H9 (cell line): ENCODE measurements around the gene SDC4. TPM values are rescaled to one million over a fixed set of nuclear protein-coding genes. Genes with fewer than 3 reads are reported as not detected.

Source experiments
- DNase-seq: peaks from one replicate; pipeline ENCODE4 v3.0.0-alpha.2; 2017
- H2AFZ ChIP-seq: one replicate; pipeline ENCODE4 v1.6.1; 2013; ENCODE audit warnings: mild to moderate bottlenecking, low read length, control low read depth, moderate library complexity
- H2AK5ac ChIP-seq: 2 replicates; pipeline ENCODE4 v1.6.1; 2013; ENCODE audit warnings: low read length, control low read depth, mixed read lengths; ENCODE audit not compliant: insufficient read length
- H2BK120ac ChIP-seq: one replicate; pipeline ENCODE4 v1.6.1; 2013; ENCODE audit warnings: low read depth, mild to moderate bottlenecking, low read length, control low read depth, inconsistent platforms; ENCODE audit not compliant: poor library complexity, severe bottlenecking
- H2BK12ac ChIP-seq: 2 replicates; pipeline ENCODE4 v1.6.1; 2013; ENCODE audit warnings: low read length, control low read depth, mixed read lengths, low read depth; ENCODE audit not compliant: insufficient read length
- H2BK15ac ChIP-seq: 2 replicates; pipeline ENCODE4 v1.6.1; 2013; ENCODE audit warnings: low read depth, low read length, control low read depth
- H2BK20ac ChIP-seq: one replicate; pipeline ENCODE4 v1.6.1; 2013; ENCODE audit warnings: low read depth, mild to moderate bottlenecking, low read length, control low read depth, inconsistent platforms; ENCODE audit not compliant: poor library complexity, severe bottlenecking
- H2BK5ac ChIP-seq: 2 replicates; pipeline ENCODE4 v1.6.1; 2013; ENCODE audit warnings: low read length, control low read depth, mixed read lengths; ENCODE audit not compliant: insufficient read length
- H3K14ac ChIP-seq: 2 replicates; pipeline ENCODE4 v1.6.1; 2013; ENCODE audit warnings: low read length, control low read depth; ENCODE audit not compliant: insufficient read depth
- H3K18ac ChIP-seq: 2 replicates; pipeline ENCODE4 v1.6.1; 2013; ENCODE audit warnings: low read depth, mild to moderate bottlenecking, mixed read lengths, low read length, control low read depth; ENCODE audit not compliant: insufficient read length
- H3K23ac ChIP-seq: 2 replicates; pipeline ENCODE4 v1.6.1; 2013; ENCODE audit warnings: low read length, control low read depth, mixed read lengths, low read depth; ENCODE audit not compliant: insufficient read length
- H3K23me2 ChIP-seq: 2 replicates; pipeline ENCODE4 v1.6.1; 2013; ENCODE audit warnings: low read depth, mild to moderate bottlenecking, mixed read lengths, low read length, control low read depth; ENCODE audit not compliant: insufficient read length, poor library complexity, severe bottlenecking
- H3K27ac ChIP-seq: 2 replicates; pipeline ENCODE4 v1.5.1; 2013; ENCODE audit warnings: low read length, control low read depth, mixed read lengths, low read depth; ENCODE audit not compliant: insufficient read length
- H3K27me3 ChIP-seq: 2 replicates; pipeline ENCODE4 v1.6.1; 2013; ENCODE audit warnings: low read length, control low read depth, inconsistent platforms; ENCODE audit not compliant: insufficient read depth
- H3K4ac ChIP-seq: 2 replicates; pipeline ENCODE4 v1.6.1; 2013; ENCODE audit warnings: low read depth, mild to moderate bottlenecking, control low read depth, inconsistent platforms, low read length, moderate library complexity
- H3K4me1 ChIP-seq: 2 replicates; pipeline ENCODE4 v1.6.1; 2013; ENCODE audit warnings: low read length, control low read depth, inconsistent platforms; ENCODE audit not compliant: insufficient read depth
- H3K4me2 ChIP-seq: 2 replicates; pipeline ENCODE4 v1.6.1; 2013; ENCODE audit warnings: low read length, control low read depth, mixed read lengths; ENCODE audit not compliant: insufficient read length, insufficient read depth
- H3K56ac ChIP-seq: 2 replicates; pipeline ENCODE4 v1.6.1; 2013; ENCODE audit warnings: low read depth, mild to moderate bottlenecking, mixed read lengths, low read length, control low read depth; ENCODE audit not compliant: insufficient read length
- H3K79me1 ChIP-seq: 2 replicates; pipeline ENCODE4 v1.6.1; 2013; ENCODE audit warnings: low read depth, mild to moderate bottlenecking, moderate library complexity, low read length, control low read depth, inconsistent platforms; ENCODE audit not compliant: insufficient read depth, poor library complexity, severe bottlenecking
- H3K79me2 ChIP-seq: 2 replicates; pipeline ENCODE4 v1.6.1; 2013; ENCODE audit warnings: low read length, control low read depth, inconsistent platforms; ENCODE audit not compliant: insufficient read depth
- H3K9ac ChIP-seq: 2 replicates; pipeline ENCODE4 v1.6.1; 2013; ENCODE audit warnings: low read length, control low read depth, mixed read lengths; ENCODE audit not compliant: insufficient read length; ENCODE audit errors: extremely low read depth
- H3K9me3 ChIP-seq: one replicate; pipeline ENCODE4 v1.6.1; 2013; ENCODE audit warnings: low read depth, low read length, inconsistent platforms; ENCODE audit not compliant: control insufficient read depth
- H3T11ph ChIP-seq: one replicate; pipeline ENCODE4 v1.6.1; 2013; ENCODE audit warnings: mild to moderate bottlenecking, low read length, control low read depth, inconsistent platforms
- H4K20me1 ChIP-seq: one replicate; pipeline ENCODE4 v1.6.1; 2013; ENCODE audit not compliant: control insufficient read depth, insufficient read length, insufficient read depth
- H4K5ac ChIP-seq: 2 replicates; pipeline ENCODE4 v1.6.1; 2013; ENCODE audit warnings: low read depth, mild to moderate bottlenecking, mixed read lengths, low read length, control low read depth; ENCODE audit not compliant: insufficient read length
- H4K8ac ChIP-seq: replicated peaks from 2 replicates; pipeline ENCODE4 v1.6.1; 2013; ENCODE audit warnings: low read length, control low read depth, mixed read lengths, low read depth; ENCODE audit not compliant: insufficient read length
- H4K91ac ChIP-seq: 2 replicates; pipeline ENCODE4 v1.6.1; 2013; ENCODE audit warnings: low read depth, mild to moderate bottlenecking, moderate library complexity, mixed read lengths, low read length, control low read depth; ENCODE audit not compliant: insufficient read length
- H3K27ac Mint-ChIP-seq, 3 experiments: 2 replicates in 2 of 3; 3 replicates in 1 of 3; pipeline ENCODE4 v1.8.0; 2020 to 2021; ENCODE audit warnings: mixed read lengths in 3 of 3, mild to moderate bottlenecking in 1 of 3, moderate library complexity in 1 of 3
- H3K27me3 Mint-ChIP-seq: 2 replicates; pipeline ENCODE4 v1.8.0; 2021; ENCODE audit warnings: low read depth, mild to moderate bottlenecking, moderate library complexity, mixed read lengths
- H3K36me3 Mint-ChIP-seq, 3 experiments: 2 replicates in 2 of 3; 3 replicates in 1 of 3; pipeline ENCODE4 v1.8.0; 2020 to 2021; ENCODE audit warnings: low read depth in 3 of 3, mixed read lengths in 3 of 3; ENCODE audit not compliant: insufficient read depth in 1 of 3
- H3K4me1 Mint-ChIP-seq, 2 experiments: 2 replicates each; pipeline ENCODE4 v1.8.0; 2020; ENCODE audit warnings: mixed read lengths in 2 of 2
- H3K4me3 Mint-ChIP-seq, 2 experiments: 2 replicates in 1 of 2; 3 replicates in 1 of 2; pipeline ENCODE4 v1.8.0; 2020 to 2021; ENCODE audit warnings: mild to moderate bottlenecking in 2 of 2, mixed read lengths in 2 of 2, moderate library complexity in 1 of 2
- H3K9me3 Mint-ChIP-seq, 2 experiments: 2 replicates in 1 of 2; 3 replicates in 1 of 2; pipeline ENCODE4 v1.8.0; 2020; ENCODE audit warnings: mild to moderate bottlenecking in 2 of 2, mixed read lengths in 2 of 2, moderate library complexity in 1 of 2
- WGBS: extraction: QIAGEN DNeasy Blood & Tissue Kit; methylation state at CpG from one replicate; pipeline ENCODE4 v1.1.7; 2013; ENCODE audit warnings: missing lambda C conversion rate, low lambda C conversion rate, mixed read lengths; ENCODE audit not compliant: insufficient read length; ENCODE audit errors: extremely low coverage; 5-methylcytosine and 5-hydroxymethylcytosine counted together
- total RNA-seq: library from RNA; stranded (reverse); gene quantifications from 2 replicates; pipeline ENCODE4 v1.2.1, GENCODE V29; 2021
- TF ChIP-seq, protein P1 (sequence below): fragments of 200-600 bp; sonication (generic); conservative IDR thresholded peaks from 3 replicates; pipeline ENCODE4 v1.8.0; 2021; ENCODE audit warnings: antibody characterized with exemption, mild to moderate bottlenecking

SDC4 gene
- total RNA-seq, 1 experiment from 2014 or later = 50.7 TPM

- H3K4me1 Mint-ChIP-seq = no peaks in the 10 kb centered on the region
Measured at GRCh38 chr20:45391559-45391958, 43.3 kb upstream of the SDC4 start.

More at GRCh38 chr20:45391559-45391958, 43.3 kb upstream of the SDC4 start:
- no peaks in the 10 kb centered on the region for H3K79me2 ChIP-seq
- H3K27me3 Mint-ChIP-seq = no peaks in the 10 kb centered on the region; the same call in none of the 2 replicates
- H3K27me3 ChIP-seq = no peaks in the 10 kb centered on the region
- TF ChIP-seq, protein P1, sequence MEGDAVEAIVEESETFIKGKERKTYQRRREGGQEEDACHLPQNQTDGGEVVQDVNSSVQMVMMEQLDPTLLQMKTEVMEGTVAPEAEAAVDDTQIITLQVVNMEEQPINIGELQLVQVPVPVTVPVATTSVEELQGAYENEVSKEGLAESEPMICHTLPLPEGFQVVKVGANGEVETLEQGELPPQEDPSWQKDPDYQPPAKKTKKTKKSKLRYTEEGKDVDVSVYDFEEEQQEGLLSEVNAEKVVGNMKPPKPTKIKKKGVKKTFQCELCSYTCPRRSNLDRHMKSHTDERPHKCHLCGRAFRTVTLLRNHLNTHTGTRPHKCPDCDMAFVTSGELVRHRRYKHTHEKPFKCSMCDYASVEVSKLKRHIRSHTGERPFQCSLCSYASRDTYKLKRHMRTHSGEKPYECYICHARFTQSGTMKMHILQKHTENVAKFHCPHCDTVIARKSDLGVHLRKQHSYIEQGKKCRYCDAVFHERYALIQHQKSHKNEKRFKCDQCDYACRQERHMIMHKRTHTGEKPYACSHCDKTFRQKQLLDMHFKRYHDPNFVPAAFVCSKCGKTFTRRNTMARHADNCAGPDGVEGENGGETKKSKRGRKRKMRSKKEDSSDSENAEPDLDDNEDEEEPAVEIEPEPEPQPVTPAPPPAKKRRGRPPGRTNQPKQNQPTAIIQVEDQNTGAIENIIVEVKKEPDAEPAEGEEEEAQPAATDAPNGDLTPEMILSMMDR = no peak
- H2BK20ac ChIP-seq = no peak overlapping the region
- no peaks in the 10 kb centered on the region for H3K23me2 ChIP-seq
- no peak overlapping the region for H3K4ac ChIP-seq
- peaks cover 0 to 2% of the 10 kb centered on the region in 2 experiments; a peak in 1 of 5 replicates for H3K9me3 Mint-ChIP-seq
- no peaks in the 10 kb centered on the region for H3K79me1 ChIP-seq
- H3K9ac ChIP-seq = no peak overlapping the region
- no peak overlapping the region for H3K14ac ChIP-seq
- no peaks in the 10 kb centered on the region for H4K20me1 ChIP-seq
- H3K4me1 ChIP-seq = no peaks in the 10 kb centered on the region
- H4K5ac ChIP-seq = no peak overlapping the region
- H4K8ac ChIP-seq = no peak overlapping the region
- no peaks in the 10 kb centered on the region for H3K9me3 ChIP-seq
- H3K18ac ChIP-seq = no peak overlapping the region
- no peak overlapping the region for H2BK5ac ChIP-seq
- no peak overlapping the region for H3K23ac ChIP-seq
- no peak overlapping the region for H3K4me2 ChIP-seq
- H3K27ac Mint-ChIP-seq = no peak overlapping the region; a peak in 1 of 7 replicates
- H3T11ph ChIP-seq = no peak overlapping the region
- no peak overlapping the region for H4K91ac ChIP-seq
- H2BK12ac ChIP-seq = no peak overlapping the region
- DNase-seq = no peak
- H3K27ac ChIP-seq = no peak overlapping the region
- H2AK5ac ChIP-seq = no peak overlapping the region
- H3K36me3 Mint-ChIP-seq = peaks cover 0 to 2% (median 0%) of the 10 kb centered on the region in 3 experiments; a peak in 1 of 7 replicates
- H2AFZ ChIP-seq = no peak overlapping the region
- no peak overlapping the region for H3K4me3 Mint-ChIP-seq
- no peak overlapping the region for H3K56ac ChIP-seq
- no peak overlapping the region for H2BK15ac ChIP-seq
- no peak overlapping the region for H2BK120ac ChIP-seq
- WGBS = no CpG with 5 or more reads among the region's 2 CpGs
